IPS-15b (cell line): ENCODE results near the gene RWDD1.

ENCODE experiments used
- H3K27me3 ChIP-seq: one replicate; pipeline ENCODE4 v1.6.1; 2013; ENCODE audit warnings: low read length; ENCODE audit not compliant: control insufficient read depth, insufficient read depth
- H3K36me3 ChIP-seq: one replicate; pipeline ENCODE4 v1.6.1; 2013; ENCODE audit warnings: low read length; ENCODE audit not compliant: control insufficient read depth, insufficient read depth
- H3K4me1 ChIP-seq: one replicate; pipeline ENCODE4 v1.6.1; 2013; ENCODE audit warnings: mild to moderate bottlenecking, low read length; ENCODE audit not compliant: control insufficient read depth, insufficient read depth
- H3K4me3 ChIP-seq: one replicate; pipeline ENCODE4 v1.5.1; 2013; ENCODE audit warnings: low read depth, low read length
- H3K9ac ChIP-seq: one replicate; pipeline ENCODE4 v1.6.1; 2013; ENCODE audit warnings: low read depth, mild to moderate bottlenecking, low read length
- H3K9me3 ChIP-seq: one replicate; pipeline ENCODE4 v1.6.1; 2013; ENCODE audit warnings: mild to moderate bottlenecking, low read length; ENCODE audit not compliant: control insufficient read depth, insufficient read depth

RWDD1 gene, protein sequence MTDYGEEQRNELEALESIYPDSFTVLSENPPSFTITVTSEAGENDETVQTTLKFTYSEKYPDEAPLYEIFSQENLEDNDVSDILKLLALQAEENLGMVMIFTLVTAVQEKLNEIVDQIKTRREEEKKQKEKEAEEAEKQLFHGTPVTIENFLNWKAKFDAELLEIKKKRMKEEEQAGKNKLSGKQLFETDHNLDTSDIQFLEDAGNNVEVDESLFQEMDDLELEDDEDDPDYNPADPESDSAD

DNA sequence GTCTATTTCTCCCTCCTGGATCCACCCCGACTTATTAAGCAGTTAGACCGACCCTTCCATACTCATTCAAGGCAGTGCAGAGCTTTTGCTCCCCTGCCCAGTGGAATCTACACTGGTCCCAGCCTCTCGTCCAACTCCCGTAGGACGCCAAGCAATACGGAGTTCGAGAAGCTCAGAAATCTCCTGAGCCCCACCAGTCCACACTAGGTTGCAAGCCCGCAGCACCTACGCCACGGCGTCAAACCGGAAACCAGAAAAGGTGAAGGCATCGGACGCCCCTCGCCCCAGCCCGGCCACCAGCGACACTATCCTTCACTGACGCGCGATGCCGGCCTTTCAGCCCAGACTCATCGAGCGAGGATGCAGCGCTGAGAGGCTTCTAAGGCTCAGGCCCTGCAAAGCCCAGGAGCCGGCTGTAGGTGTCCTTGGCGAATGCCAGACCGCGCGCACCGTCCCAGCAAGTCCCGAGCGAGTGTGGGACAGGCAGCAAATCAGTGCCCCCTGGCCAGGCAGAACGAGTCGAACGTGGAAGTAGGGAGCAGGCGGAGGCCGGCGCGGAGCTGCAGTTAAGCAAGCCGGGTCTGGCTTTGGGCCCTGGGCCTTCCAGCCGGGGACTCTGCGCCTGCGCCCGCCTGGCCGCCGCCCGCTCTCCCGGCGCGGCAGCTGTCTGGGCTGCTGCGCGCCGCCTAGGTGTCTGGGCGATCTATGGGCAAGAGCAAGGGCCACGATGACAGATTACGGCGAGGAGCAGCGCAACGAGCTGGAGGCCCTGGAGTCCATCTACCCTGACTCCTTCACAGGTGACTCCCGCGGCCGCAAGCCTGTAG is at the start of gene RWDD1:
Gene RWDD1 (plus strand): TSS at position 649 of the 827 bp plus-strand sequence. CDS start 79 bp downstream, at position 728.
- H3K36me3 ChIP-seq, result no peaks in the 10 kb centered on the region
- no peaks in the 10 kb centered on the region for H3K27me3 ChIP-seq
- peak within 1 kb of the TSS; percentile 98 for H3K9ac ChIP-seq
- H3K4me1 ChIP-seq, result peaks cover 3% of the 10 kb centered on the region
- H3K9me3 ChIP-seq, result no peaks in the 10 kb centered on the region
- peak within 1 kb of the TSS; percentile 99 for H3K4me3 ChIP-seq

DNA sequence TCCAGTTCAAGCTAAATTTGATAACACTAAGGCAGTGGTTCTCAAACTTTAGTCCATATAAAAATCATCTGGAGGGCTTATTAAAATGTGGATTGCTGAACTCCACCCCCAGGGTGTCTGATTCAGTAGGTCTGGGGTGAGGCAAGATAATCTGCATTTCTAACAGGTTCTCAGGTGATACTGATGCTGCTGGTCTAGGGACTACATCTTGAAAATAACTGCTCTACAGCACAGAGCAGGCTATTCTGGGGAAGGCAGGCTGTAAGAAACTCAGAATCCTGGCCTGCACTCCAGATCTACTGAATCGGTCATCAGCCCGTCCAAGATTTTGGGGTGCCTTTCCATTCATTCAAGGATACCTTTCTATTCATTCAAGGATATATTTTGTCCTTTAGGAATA is 48.4 kb upstream of the RWDD1 start:
- Histone ChIP-seq H3K9ac (no peak overlapping the region), H3K36me3 (no peaks in the 10 kb centered on the region), H3K4me1 (no peaks in the 10 kb centered on the region), H3K27me3 (no peaks in the 10 kb centered on the region), H3K4me3 (no peak overlapping the region), H3K9me3 (no peaks in the 10 kb centered on the region)

DNA sequence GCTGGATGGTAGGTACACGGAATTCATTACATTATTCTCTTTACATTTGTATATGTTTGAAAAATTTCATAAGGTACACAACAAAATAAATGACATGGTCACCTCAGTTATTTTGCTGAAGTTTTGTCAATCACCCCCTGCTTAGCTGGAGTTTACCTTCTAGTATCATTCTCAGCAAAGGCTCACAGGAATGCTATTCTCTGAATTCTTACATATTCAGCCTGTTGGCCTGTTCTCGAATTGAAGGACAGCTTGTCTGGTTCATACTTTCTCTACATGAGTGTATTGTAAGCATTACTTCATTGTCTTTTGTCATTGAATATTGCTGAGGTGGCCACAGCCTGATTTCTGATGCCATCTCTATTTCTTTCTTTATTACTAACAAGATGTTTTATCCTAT is 47.1 kb upstream of the RWDD1 start:
- no peaks in the 10 kb centered on the region for H3K36me3 ChIP-seq
- H3K27me3 ChIP-seq, result no peaks in the 10 kb centered on the region
- H3K9me3 ChIP-seq, result no peaks in the 10 kb centered on the region
- H3K4me1 ChIP-seq, result peaks cover 6% of the 10 kb centered on the region
- no peak overlapping the region for H3K4me3 ChIP-seq
- H3K9ac ChIP-seq, result no peak overlapping the region

DNA sequence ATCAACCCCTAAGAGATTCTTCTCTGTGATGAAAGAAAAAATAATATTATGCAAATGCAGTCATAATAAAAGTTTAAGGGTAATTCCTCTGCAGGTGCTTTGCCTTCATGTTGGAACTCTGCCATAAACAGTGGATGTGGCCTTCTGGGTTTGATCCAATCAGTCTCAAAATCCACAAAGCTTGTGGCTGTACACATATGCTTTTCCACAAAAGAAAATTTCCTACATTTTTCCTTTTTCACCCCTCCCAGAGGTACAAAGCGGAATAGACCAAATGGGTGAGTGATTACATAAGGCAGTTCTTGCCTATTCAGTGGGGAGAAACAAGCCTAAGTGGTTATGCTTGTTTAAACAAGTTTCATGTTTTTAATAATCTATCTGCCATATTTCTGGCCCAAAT is 43.2 kb upstream of the RWDD1 start:
- Histone ChIP-seq H3K36me3 (no peaks in the 10 kb centered on the region), H3K27me3 (no peaks in the 10 kb centered on the region), H3K4me1 (peaks cover 19% of the 10 kb centered on the region), H3K9ac (no peak overlapping the region), H3K9me3 (no peaks in the 10 kb centered on the region), H3K4me3 (no peak overlapping the region)

DNA sequence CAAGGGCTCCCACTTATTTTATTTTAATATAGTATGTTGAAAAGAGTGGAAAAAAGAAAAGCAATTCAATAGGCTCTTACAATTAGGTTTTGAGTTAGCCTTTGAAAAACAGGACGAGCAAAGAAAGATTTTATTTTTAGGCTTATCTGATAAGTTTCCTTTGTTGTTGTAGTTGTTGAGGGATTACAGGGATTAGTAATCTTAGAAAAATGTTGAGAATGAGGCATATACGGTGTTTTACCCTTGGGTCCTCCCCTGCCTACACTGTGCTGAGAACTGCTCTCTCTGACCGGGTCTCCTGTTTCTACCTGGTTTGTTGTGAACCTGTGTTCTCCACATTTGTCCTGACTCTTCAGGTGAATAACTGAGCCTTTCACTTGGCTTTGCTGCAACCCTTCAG is 42.5 kb upstream of the RWDD1 start:
- Histone ChIP-seq H3K27me3 (no peaks in the 10 kb centered on the region), H3K9ac (no peak overlapping the region), H3K4me1 (peaks cover 23% of the 10 kb centered on the region), H3K9me3 (no peaks in the 10 kb centered on the region), H3K4me3 (no peak overlapping the region), H3K36me3 (no peaks in the 10 kb centered on the region)

DNA sequence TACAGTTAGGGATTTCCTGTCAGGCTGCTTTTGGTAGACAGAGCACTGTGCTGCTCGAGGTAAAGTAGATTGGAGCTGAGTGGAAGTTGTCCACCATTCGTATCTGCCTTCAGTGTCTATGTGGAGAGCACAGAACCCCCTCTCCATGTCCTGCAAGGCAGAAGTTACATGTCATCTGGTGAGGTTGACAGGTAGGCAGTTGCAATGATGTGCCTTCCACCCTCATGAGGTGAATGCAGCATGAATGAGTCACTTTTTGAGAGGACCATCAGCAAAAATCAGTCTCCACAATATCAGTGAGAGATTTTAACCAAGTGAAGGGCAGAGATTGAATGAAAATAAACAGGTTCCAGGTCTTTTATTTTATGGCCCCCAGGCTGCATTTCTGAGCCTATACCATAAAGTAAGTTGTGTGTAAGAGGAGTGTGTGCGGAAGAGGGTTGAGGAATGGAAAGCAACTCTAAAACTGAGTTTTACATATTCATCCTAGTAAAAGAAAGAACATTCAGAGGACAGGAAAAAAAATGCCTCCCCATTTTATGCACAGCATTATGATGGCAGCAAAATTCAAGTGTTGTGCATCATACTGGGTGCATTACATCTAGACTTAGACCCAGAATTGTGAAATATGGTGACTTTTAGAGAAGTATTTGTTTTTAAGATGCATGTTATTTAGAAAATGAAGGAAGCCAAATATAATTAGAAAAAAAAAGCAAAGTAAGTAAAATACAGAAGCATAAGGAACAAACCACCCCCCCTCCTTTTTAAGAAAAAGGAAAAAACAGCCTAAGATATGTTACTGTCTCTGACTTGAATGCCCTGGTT is 41.6 kb upstream of the RWDD1 start:
- H3K27me3 ChIP-seq, result no peaks in the 10 kb centered on the region
- H3K36me3 ChIP-seq, result no peaks in the 10 kb centered on the region
- no peaks in the 10 kb centered on the region for H3K9me3 ChIP-seq
- H3K9ac ChIP-seq, result no peak overlapping the region
- peaks cover 25% of the 10 kb centered on the region for H3K4me1 ChIP-seq
- no peak overlapping the region for H3K4me3 ChIP-seq

DNA sequence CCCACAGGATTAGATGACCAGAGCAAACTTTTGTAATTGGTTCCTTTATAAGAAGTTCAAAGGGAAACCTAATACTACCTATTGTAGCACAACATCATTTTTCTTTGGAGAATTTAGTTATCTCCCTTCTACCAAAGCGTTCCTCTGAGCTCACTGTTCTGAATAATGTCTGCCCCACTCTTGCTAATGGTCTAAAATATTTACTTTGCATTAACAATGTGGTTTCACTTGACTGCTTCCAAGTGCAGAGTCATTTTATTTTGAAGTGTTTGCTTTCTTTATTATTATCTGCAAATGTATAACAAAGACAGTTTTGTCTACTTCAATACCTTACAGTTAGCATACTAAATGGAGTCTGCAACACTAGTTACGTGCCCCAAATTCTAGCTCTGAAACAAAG is 40.9 kb upstream of the RWDD1 start:
- no peaks in the 10 kb centered on the region for H3K27me3 ChIP-seq
- no peaks in the 10 kb centered on the region for H3K36me3 ChIP-seq
- no peak overlapping the region for H3K4me3 ChIP-seq
- H3K9ac ChIP-seq, result no peak overlapping the region
- H3K9me3 ChIP-seq, result no peaks in the 10 kb centered on the region
- H3K4me1 ChIP-seq, result peaks cover 25% of the 10 kb centered on the region

DNA sequence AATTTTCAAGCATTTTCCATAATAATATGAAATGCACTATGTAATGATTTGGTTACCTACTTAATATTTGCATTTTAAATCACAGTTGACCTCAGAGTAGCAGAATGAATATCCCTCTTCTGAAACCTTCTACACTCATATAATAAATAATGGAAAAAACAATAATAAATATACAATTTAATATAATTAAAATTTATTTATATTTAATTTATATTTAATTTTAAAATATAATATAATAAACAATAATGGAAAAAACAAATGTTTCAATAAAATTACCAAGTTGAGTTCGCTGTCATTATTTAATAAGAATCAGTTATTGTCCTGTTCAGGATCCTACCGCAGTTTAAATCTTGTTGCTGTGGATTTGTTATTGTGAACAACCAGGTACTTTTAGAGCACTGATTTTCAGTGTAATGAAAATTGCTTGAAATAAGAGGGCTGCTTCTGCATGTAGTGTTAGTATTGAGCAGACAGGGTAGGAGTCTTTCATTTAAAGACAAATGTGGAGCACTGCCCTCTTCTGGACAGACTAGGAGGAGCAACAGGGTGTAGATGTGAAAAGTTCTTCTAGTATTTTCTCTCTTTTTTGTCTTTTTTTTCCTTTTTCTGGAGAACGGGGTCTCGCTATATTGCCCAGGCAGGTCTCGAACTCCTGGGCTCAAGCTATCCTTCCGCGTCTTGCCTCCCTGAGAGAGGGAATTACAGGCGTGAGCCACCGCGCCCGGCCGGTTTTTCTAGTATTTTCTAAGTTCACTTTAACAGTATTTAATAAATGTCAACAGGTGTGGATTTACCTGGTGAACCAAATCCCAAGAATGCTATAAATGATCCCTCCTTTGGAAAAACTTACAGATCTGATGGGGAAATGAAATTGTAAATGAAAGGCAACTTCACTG is 39.4 kb upstream of the RWDD1 start:
- H3K4me1 ChIP-seq, result peaks cover 25% of the 10 kb centered on the region
- H3K9me3 ChIP-seq, result no peaks in the 10 kb centered on the region
- no peaks in the 10 kb centered on the region for H3K27me3 ChIP-seq
- H3K9ac ChIP-seq, result no peak overlapping the region
- H3K36me3 ChIP-seq, result no peaks in the 10 kb centered on the region
- H3K4me3 ChIP-seq, result no peak overlapping the region

DNA sequence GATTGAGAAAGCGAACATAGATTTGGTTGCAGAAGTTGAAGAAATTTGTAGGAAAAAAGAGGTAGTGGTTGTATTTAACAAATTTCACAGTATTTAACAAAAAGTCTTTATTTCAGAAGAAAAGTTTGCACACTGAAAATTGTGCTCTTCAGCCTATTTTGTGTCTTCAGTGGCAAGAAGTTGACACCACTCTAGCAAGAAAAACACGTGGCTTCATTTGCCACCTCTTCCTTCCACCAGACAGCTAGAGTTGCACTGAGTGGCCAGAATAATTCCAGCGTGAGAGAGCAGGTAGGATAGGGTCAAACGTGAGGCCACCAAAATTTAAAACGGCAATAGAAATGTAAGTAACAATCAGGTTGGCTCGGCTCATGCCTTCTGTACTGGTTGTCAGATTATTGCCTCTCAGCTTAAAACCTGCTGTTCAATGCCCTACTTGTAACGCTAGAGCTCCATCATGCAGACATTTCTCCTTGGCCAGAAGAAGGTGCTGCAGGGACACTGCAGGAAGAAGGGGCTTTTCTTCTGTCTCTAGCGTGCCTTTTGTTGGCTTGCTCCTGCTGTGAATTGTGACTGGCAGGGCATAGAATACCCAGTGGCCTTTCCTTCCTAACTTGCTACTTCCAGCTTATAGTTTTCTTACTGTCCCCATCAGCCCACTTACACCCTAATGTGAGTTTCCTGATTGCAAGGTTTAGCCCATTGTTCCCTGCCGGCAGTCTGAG is 37.9 kb upstream of the RWDD1 start:
- Histone ChIP-seq H3K36me3 (no peaks in the 10 kb centered on the region), H3K27me3 (no peaks in the 10 kb centered on the region), H3K9me3 (no peaks in the 10 kb centered on the region), H3K4me3 (no peak overlapping the region), H3K9ac (no peak overlapping the region), H3K4me1 (peaks cover 25% of the 10 kb centered on the region)

DNA sequence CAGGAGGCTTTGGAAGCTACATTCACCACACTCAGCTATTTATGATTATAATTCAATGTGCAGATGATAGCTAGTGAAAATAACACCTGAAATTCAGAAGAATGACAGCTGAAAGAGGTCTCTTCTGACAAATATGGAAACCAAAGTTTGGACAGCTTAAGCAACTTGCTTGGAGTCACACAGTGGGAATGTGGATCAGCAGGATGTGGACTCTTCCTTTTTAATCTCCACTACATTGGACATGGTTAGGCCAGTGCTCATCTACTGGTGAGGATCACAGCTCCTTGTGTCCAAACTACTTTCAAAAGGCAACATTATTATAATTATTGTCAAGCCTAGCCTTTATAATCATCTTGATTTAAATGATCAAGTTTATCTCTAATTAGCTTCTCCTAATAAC is 36.2 kb upstream of the RWDD1 start:
- Histone ChIP-seq H3K4me1 (peaks cover 12% of the 10 kb centered on the region), H3K36me3 (no peaks in the 10 kb centered on the region), H3K27me3 (no peaks in the 10 kb centered on the region), H3K9me3 (no peaks in the 10 kb centered on the region), H3K4me3 (no peak overlapping the region), H3K9ac (no peak overlapping the region)
